Measurements from ENCODE around the gene DBP.
"Not testable (repeated sequence)": the region's sequence is repeated elsewhere in the genome, so short reads cannot be mapped to it uniquely, and the experiment has no call there.

The DBP gene

DNA sequence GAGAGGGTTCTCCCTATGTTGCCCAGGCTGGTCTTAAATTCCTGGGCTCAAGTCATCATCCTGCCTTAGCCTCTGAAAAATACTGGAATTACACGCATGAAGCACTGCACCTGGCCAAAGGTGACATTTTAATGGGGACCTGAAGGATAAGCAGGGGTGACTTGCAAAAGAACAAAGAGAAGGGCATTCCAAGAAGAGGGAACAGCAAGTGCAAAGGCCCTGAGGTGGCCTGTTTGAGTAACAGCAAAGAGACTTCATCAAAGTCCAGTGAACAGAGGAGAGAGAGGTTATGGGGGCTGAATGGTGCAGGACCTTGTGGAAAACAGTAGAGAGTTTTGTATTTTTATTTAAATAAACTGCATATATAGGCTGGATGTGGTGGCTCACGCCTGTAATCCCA, 4.7 kb upstream of the DBP start:
- no peak for DNase-seq

DNA sequence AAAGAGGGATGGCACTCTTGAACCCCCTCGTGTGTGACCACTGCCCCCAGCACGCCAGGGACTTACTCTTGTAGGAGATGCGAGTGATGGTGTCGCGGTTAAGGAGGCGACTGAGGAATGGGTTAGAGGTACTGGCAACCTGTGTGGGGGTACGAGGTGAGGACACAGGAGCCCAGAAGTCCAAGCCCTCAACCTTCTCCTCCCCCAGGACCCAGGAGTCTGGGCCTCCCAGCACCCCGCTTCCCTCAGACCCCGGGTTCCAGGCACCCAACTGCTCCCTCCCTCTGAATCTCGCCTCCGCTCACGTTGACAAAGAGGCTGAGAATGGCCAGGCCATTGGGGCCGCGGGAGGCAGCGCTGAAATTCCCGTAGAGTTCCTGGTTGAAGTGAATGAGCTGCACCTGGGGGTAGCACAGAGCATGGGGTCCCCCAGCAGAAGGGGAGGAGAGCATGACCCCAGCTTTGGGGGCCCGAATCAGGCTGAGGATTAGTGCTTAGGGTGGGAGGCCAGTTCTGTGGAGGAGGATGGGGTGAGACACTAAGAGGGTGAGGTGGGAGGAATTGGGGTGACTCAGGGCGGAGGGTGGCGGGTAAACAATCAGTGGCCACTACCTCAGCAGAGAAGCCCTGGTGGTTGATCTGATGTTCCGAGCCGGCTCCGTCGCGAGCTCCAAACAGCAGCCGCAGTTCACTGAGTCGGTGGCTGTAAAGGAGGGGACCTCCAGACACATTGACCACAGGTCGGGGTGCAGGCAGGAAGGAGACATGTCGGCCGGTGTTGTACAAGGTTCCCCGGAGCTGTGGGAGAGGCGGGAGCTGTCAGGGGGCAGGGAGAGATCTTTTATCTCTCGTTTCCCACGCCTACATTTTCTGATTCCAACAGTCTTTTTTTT, 2.5 kb upstream of the DBP start:
- DNase-seq, result no peak

DNA sequence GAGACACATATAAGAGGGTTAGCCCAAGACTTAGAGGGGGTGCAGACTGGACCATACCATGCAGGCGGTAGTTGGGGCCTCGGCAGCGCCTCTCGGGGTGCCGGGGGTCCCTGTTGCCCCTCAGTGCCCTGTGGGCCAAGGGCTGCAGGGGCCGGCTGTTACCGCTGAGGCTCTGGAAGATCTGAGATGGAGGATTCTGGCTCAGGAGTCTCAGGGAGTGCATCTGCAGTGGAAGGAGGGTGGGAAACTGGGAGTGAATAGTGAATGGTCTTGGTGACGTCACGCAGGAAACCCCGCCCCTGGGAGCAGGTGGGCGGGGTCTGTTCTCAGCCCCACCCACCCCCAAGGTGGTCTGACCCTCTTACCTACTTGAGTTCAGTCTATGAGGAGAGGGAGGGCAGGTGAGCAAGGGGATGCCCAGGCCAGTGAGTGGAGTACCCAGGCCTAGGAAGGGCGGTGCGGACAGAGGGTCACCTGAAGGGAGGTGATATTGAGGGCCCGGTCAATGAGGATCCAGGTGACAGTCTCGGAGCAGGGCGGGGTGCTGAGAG, 1.7 kb upstream of the DBP start:
- peak in 4 of 56 donors; percentile 20 to 39 (median 32) for DNase-seq

DNA sequence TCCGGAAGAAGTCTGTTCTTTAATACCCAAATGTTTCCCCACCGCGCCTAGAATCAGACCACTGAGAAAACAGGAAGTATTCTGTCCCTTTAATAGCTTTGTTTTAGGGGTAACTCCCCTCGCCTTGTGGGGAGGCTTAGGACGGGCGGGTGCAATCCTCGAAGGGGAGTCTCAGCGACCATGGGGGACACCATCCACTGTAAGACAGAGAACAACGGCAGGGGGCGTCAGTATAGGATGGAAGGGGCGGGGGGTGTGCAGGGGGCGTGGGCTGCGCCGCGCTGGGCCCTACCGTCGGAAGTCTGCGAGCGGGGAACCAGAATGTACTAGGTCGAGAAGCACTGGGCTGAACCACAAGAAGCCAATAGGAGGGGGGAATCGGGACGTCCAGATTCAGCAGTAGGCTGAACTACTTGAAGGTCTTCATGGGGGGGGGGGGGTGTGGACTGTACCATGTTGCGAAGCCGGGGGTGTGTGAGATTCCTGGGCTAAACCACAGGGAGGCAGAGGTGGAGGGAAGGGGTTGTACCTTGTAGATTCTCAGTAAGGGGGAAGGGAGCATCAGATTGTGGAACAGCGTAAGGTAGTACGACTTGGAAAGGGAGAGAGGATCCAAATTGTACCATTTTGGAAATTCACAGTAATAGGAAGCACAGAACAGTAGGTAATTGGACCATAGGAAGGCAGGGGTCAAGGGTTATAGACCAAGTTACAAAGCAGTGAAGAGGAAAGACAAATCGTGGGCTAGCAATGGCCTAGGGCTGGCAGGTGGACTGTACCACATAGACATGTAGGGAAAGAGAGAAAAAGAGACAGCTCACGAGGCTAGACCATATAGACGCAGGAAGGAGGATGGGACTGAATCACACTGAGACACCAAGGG, 1.0 kb upstream of the DBP start:
- DNase-seq, result peak; percentile 46 to 96 (median 85)

DNA sequence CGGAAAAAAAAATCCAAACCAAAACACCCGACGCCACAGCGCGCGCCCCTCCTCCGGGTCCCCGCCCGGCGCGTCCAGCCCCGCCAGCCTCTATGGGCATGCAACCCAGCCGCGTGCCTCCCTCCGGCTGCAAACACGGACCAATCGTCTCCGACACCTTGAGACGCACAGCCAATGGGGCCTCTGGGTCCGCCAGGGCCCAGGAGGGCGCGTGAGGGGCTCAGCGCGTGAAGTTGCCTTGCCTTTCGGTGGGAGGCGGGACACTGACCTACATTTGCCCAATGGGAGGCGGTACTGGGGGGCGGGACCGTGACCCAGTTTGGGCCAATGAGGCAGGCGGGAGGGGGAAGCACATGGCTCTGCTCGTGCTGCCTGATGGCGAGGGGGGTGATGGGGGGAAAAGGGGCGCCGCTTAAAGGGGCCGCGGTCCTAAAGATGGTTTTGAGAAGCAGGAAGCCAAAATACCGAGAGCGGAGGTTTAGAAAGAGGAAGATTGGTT, 319 bp upstream of the DBP start:
- peak; percentile 91 to 100 (median 99) for DNase-seq

DNA sequence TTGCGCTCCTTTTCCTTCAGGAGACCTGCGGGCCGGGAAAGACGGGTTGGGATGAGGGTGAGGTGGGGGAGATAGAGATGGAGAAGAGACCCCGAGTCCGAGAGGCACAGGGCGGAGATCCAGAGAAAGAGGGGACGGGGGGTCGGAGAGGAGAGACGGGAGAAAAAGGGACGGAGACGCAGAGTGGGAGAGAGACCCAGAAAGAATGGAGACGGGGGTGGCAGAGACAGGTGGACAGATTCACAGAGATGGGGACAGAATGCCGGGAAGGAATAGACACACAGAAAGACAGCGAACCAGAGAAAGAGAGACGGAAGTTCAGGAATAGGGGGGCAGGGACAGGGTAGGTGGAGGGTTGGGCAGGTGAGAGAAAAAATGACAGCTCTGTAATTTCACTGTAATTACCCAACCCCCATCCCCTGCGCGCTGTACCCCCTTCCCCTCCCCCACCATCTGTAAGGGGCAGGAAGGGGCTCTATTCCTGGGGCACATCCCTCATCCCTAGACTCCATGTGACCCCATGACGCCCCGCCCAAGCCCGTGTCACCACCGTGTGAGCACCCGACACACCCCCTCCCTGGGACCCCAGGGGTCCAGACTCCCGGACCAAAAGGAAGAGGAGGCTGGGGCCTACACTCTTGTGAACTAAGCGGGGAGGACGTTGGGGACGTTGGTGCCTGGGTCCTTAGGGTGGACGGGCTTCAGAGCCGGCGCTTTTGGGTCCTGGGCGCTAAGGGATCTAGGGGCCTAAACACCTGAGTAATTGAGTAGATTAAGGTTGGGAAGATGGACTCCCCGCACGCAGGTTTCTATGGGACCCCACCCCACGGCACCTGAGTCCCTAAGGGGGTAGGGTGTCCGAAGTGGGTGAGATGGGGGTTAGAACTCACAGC, 967 bp downstream of the DBP start:
- peak in 37 of 56 donors; percentile 17 to 70 (median 47) for DNase-seq

DNA sequence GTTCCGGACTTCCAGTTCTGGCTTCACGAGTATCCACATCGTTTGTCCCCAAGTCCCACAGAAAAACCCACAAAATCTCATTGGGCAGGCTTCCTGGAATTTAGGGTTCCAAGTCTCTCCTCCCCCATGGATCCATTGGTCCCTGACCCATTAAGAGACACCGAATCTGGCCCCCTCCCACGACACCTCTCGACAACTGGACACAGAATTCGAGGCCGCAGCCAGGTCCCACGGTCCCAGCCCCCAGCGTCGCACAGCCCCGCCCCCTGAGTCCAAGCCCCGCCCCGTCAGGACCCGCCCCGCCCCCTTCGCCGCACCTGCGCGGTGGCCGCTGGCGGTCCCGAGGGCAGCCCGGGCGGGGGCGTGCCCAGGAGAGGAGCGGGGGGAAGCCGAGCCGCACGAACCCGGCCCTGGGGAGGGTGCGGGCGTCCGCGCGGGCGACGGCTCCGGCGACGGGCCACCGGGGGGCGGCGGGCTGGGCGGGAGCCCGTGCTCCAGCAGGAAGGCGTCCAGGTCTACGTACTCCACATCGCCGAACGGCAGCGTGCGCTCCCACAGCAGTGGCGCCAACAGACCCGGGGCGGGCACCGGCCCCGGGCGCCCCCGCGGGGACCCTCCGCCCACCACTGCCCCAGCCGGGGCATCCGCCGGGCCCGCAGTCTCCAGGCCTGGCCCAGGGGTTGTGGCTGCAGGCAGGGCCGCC, 1.8 kb downstream of the DBP start:
- DNase-seq, result peak in 47 of 56 donors; percentile 9 to 81 (median 49)

DNA sequence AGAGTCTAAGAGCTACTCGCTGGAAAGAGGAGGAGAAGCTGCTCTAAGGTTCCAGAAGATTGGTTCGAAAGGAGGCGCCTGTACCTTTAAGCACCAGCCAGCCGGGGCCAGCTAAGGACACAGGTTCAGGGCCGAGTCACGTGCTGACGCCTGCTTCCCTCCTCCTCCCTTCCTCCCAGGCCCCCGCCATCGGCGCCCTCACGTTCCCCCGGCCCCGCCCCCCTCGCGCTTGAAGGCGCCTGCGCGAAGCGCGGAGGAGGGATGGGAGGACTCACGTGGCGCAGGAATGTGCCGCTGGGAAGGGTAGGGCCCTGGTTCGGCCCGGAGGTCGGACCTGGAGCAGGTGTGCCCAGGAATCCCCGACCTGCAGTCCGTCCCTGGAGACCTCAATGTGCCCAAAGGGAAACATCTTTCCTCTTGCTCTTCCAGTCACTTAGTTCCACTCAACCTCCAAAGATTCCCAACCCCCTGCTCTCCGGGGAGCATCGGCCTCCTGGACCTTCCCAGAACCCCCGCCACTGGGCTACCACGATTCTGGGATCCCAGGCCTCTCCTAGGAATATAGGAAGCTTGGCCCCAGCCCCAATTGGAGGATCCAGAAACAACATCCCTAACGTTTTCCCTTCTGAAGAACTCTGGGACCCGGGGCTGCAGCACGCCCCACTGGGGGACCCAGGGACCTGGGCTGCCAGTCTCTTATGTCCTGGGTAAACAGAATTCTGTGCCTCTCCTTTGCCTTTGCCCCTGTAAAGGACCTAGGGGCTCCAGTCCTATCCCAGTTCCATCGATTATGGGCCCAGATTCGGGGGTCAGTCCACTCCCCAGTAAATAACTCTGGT, 2.5 kb downstream of the DBP start:
- peak; percentile 54 to 97 (median 89) for DNase-seq

DNA sequence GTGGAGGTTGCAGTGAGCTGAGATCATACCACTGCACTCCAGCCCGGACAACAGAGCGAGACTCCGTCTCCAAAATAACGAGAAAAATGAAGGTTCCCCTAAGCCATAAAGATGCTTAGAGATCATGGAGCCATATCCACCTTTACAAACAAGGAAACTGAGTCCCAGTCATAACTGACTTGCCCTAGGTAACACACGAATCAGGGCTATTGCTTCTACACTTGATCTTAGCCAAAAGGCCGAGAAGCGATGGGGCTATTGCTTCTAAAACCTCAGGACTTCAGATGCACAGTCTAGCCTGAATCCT, 3.2 kb downstream of the DBP start:
- DNase-seq, result no peak

DNA sequence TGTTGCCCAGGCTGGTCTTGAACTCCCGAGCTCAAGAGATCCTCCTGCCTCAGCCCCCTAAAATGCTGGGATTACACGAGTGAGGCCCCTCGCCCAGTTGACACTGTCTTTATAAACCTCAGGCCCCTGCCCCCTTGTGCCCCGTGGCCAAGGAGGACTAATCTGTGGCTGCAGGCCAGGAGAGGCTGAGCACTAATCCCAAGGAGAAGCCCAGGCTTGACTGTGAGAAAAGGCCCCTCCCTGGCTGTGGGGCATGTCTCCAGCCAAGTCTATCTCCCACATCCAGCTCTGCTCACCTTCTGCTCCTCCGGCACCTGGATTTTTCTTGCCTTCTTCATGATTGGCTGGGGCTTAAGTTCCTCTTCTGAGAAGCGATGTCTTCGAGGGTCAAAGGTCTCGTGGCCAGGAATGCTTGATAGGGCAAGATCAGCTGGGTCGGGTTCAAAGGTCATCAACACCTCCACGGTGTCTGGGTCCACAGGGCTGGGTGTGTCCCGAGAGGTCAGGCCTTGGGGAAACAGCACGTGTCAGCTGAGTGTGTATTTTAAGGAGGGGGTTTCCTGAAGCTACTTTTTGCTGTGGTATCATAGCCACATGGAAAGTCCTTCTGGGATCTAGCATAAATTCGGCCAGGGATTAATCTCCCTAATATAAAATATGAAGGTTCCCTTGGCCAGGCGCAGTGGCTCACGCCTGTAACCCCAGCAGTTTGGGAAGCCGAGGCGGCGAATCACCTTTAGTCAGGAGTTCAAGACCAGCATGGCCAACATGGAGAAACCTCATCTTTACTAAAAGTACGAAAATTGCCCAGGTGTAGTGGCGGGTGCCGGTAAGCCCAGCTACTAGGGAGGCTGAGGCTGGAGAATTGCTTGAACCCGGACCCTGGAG, 3.8 kb downstream of the DBP start:
- DNase-seq, result no peak

DNA sequence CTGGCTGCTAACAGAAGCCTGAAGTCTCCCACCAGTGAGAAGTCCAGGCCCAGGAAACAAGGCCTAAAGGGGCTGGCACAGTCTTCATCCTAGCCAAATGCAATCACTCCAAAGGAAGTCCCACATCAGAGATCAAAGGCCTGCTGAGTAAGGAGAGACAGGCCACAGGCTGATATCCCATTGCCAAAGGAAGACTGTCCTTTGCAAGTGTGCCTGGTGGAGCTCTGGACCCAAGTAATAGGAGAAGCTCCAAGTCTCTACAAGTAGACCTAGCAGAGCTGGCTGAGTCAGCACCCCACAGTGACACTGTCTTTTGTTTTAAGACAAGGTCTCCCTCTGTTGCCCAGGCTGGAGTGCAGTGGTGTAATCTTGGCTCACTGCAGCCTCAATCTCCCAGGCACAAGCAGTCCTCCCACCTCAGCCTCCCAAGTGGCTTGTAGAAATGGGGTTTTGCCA, 4.5 kb downstream of the DBP start:
- no peak for DNase-seq

DNA sequence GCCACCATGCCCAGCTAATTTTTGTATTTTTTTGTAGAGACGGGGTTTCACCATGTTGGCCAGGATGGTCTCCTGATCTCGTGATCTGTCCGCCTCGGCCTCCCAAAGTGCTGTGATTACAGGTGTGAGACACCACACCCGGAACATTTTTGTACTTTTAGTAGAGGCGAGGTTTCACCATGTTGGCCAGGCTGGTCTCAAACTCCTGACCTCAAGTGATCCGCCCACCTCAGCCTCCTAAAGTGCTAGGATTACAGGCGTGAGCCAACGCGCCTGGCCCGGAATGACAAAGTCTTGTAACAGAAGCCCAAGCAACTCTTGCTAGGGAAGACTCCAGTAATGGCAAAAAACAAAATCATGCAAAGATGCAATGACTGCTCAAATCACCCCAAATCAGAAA, 4.9 kb downstream of the DBP start:
- DNase-seq, result not testable (repeated sequence)

DNA sequence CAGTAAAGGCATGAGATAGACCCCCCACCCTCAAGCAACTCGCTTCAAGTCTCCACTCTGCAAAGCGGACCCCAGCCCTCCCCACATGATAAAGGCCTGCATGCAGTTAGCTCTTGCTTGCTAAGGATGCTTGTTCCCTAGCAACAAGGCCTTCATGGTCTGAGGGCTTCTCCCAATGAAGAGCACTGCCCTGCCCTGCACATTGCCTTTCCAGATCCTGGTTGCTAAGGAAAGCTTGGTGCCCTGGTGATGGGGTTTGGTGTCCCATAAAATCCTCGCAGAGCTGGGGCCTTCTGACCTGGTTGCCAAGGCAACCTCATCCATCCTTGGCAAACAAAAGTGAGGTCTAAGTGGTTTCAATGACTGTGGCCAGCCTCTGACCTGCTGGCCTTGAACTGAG, 6.0 kb downstream of the DBP start:
- no peak for DNase-seq

DNA sequence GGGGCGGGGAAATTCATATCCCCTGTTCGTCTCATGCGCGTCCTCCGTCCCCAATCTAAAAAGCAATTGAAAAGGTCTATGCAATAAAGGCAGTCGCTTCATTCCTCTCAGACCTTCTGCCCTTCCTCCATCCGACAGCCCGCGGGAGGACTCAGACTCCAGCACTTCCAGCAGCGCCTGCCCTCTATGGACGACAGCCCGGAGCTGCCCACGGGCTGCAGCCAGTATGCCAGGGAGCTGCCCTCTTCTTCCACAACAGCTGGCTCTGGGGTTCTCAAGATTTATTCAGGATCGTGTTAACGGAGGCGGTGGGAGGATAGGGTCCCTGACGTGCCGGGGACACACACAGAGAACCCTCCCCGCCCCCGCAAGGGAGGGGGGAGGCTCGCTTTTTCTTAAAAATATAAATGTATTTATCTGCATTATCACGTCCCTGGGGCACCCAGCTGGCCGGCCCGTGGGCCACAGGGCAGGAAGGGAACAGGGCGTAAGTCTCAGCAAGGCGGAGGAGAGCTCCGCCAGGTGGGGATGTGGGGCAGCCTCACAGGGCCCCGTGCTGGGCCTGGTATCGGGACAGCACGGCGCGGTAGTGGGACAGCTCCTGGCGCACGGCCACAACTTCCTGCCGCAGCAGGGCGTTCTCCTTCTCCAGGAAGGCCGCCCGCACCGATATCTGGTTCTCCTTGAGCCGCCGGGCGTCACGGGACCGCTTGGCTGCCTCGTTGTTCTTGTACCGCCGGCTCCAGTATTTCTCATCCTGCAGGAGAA, 6.7 kb downstream of the DBP start:
- peak in 8 of 56 donors; percentile 24 to 59 (median 46) for DNase-seq

DNA sequence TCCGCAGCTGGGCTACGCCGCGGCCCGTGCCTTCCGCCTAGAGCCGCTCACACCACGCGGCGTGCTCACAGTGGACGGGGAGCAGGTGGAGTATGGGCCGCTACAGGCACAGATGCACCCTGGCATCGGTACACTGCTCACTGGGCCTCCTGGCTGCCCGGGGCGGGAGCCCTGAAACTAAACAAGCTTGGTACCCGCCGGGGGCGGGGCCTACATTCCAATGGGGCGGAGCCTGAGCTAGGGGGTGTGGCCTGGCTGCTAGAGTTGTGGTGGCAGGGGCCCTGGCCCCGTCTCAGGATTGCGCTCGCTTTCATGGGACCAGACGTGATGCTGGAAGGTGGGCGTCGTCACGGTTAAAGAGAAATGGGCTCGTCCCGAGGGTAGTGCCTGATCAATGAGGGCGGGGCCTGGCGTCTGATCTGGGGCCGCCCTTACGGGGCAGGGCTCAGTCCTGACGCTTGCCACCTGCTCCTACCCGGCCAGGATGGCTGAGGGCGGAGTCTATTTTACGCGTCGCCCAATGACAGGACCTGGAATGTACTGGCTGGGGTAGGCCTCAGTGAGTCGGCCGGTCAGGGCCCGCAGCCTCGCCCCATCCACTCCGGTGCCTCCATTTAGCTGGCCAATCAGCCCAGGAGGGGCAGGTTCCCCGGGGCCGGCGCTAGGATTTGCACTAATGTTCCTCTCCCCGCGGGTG, 7.4 kb downstream of the DBP start:
- peak in 33 of 56 donors; percentile 19 to 82 (median 50) for DNase-seq

DNA sequence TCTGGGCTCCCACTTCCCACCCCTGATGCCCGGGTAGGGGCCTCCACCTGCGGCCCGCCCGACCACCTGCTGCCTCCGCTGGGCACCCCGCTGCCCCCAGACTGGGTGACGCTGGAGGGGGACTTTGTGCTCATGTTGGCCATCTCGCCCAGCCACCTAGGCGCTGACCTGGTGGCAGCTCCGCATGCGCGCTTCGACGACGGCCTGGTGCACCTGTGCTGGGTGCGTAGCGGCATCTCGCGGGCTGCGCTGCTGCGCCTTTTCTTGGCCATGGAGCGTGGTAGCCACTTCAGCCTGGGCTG, 7.9 kb downstream of the DBP start:
- DNase-seq, result no peak
